NB4 (cell line): ENCODE results near the gene UGT1A7.

Source experiments
- CTCF ChIP-seq: IDR thresholded peaks from one replicate; pipeline ENCODE4 v1.5.1; 2012; ENCODE audit warnings: low read depth, low read length
- MAX ChIP-seq: IDR thresholded peaks from 2 replicates; pipeline ENCODE4 v1.6.1; 2011; ENCODE audit warnings: low read depth, low read length
- MYC ChIP-seq: IDR thresholded peaks from 2 replicates; pipeline ENCODE4 v1.6.1; 2011; ENCODE audit warnings: low read depth, low read length
- POLR2A ChIP-seq: IDR thresholded peaks from 2 replicates; pipeline ENCODE4 v1.6.1; 2011; ENCODE audit warnings: mild to moderate bottlenecking; ENCODE audit not compliant: insufficient read length; ENCODE audit errors: extremely low read depth

GRCh38 chr2:233793465-233794127, 111.9 kb downstream of the UGT1A7 start:
- TF ChIP-seq CTCF (no peak), POLR2A (no peak), MAX (no peak), MYC (no peak)
